ENCODE measurements around the gene SEMA4D.

DNA sequence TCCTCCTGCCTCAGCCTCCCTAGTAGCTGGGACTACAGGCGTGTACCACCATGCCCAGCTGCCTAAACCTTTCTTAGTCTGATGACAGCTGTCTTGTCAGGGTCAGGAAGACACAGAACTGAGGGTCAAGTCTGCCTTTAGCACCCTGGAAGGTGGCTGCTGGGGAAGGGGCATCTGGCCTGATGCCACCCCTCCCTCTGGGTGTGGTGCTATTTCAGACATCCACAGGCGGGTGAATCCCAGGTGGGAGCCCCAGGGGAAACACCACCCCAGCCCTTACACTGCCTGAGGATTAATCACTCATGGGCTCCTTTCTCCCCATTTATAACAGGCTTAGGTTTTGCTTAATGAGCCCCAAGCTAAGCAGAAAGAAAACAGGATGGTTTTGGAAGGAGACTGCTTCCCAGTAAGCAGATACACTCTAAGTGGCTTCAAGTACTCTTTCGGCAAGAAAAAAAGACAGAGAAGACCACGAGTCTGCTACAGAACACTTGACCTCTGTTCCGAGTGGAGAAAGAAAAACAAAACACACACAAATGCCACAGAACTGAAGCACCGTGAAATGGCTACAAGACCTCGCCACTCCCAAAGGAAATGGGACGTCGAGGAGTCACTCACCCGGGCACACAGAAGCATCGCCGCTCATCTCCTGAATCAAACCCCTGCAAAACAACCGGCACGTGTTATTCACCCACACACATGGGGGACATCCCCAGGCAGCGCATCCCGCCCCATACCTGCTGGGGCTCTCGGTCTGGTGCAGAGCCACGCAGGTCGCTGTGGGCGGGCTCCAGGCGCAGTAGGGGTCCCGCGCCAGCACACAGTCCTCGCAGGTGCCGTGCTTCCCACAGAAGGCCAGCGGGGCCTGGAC, 117.2 kb downstream of the SEMA4D start:
- TF ChIP-seq CTCF (IDR thresholded peaks at IDR 0.05; ENCODE audit: low read depth, low read length), result no peak
- TF ChIP-seq POLR2A (IDR thresholded peaks at IDR 0.05; ENCODE audit: extremely low read depth, insufficient read length), result no peak
- TF ChIP-seq MAX (IDR thresholded peaks at IDR 0.05; ENCODE audit: low read depth, low read length), result no peak
- no peak for TF ChIP-seq MYC (IDR thresholded peaks at IDR 0.05; ENCODE audit: low read depth, low read length)

All from NB4 (cell line).